IMR-90 (cell line): Measurements from ENCODE around the gene APOC4. TPM values are rescaled to one million over a fixed set of nuclear protein-coding genes. Genes with fewer than 3 reads are reported as not detected.
"Not testable (repeated sequence)": the region's sequence is repeated elsewhere in the genome, so short reads cannot be mapped to it uniquely, and the experiment has no call there.

Source experiments
- ATAC-seq: fragments of 200-7000 bp; cut with Tn5 transposase; 2 replicates; pipeline ENCODE4 v1.9.1; 2020; ENCODE audit warnings: low read depth, mild to moderate bottlenecking, moderate library complexity
- BruUV-seq: library from RNA; stranded (reverse); fragments of 400-500 nt; replicated peaks from 2 replicates; lab custom pipeline; 2021; lab: Mats Ljungman, UMichigan
- CTCF ChIA-PET: fragments of 300-600 bp; formaldehyde crosslinking; extraction: SDS; loops from one replicate; lab custom pipeline; 2021; ENCODE audit warnings: antibody characterized with exemption; lab: Yijun Ruan, JAX
- POLR2A ChIA-PET: fragments of 300-600 bp; sonication (Branson Sonifier 250); formaldehyde crosslinking; loops from one replicate; lab custom pipeline; 2022; ENCODE audit warnings: antibody characterized with exemption; ENCODE audit not compliant: unreplicated experiment; lab: Charles Lee
- DNase-seq: peaks from one replicate; pipeline ENCODE4 v3.0.0; 2013
- H2AFZ ChIP-seq: replicated peaks from 2 replicates; pipeline ENCODE3; 2013; ENCODE audit warnings: low read length, mild to moderate bottlenecking; ENCODE audit not compliant: poor library complexity
- H2AK5ac ChIP-seq: 2 replicates; pipeline ENCODE4 v1.6.1; 2013; ENCODE audit warnings: low read depth, low read length, inconsistent platforms
- H2AK9ac ChIP-seq: replicated peaks from 2 replicates; pipeline ENCODE3; 2013; ENCODE audit warnings: mild to moderate bottlenecking, low read depth, low read length, moderate library complexity; ENCODE audit not compliant: poor library complexity
- H2BK120ac ChIP-seq: 2 replicates; pipeline ENCODE4 v1.6.1; 2013; ENCODE audit warnings: low read depth, low read length, inconsistent platforms
- H2BK15ac ChIP-seq: 3 replicates; pipeline ENCODE4 v1.6.1; 2013; ENCODE audit warnings: low read depth, low read length, inconsistent platforms
- H2BK20ac ChIP-seq: 2 replicates; pipeline ENCODE4 v1.6.1; 2013; ENCODE audit warnings: low read depth, mild to moderate bottlenecking, inconsistent platforms, low read length, moderate library complexity
- H2BK5ac ChIP-seq: 2 replicates; pipeline ENCODE4 v1.6.1; 2013; ENCODE audit warnings: mild to moderate bottlenecking, low read depth, low read length, inconsistent platforms; ENCODE audit not compliant: poor library complexity, severe bottlenecking
- H3K14ac ChIP-seq: replicated peaks from 2 replicates; pipeline ENCODE4 v1.6.1; 2013; ENCODE audit warnings: low read depth, low read length, inconsistent platforms
- H3K18ac ChIP-seq: 2 replicates; pipeline ENCODE4 v1.6.1; 2013; ENCODE audit warnings: low read depth, low read length, control low read depth
- H3K23ac ChIP-seq: 2 replicates; pipeline ENCODE4 v1.6.1; 2013; ENCODE audit warnings: low read depth, low read length, inconsistent platforms
- H3K27ac ChIP-seq: 2 replicates; pipeline ENCODE4 v1.5.1; 2013; ENCODE audit warnings: mild to moderate bottlenecking, control low read depth, low read length; ENCODE audit not compliant: insufficient read depth
- H3K27me3 ChIP-seq: 2 replicates; pipeline ENCODE4 v1.6.1; 2013; ENCODE audit warnings: low read length; ENCODE audit not compliant: control insufficient read depth, insufficient read depth
- H3K36me3 ChIP-seq: 2 replicates; pipeline ENCODE4 v1.6.1; 2013; ENCODE audit warnings: low read length, mixed read lengths; ENCODE audit not compliant: control insufficient read depth, insufficient read depth
- H3K4ac ChIP-seq: 2 replicates; pipeline ENCODE4 v1.6.1; 2013; ENCODE audit warnings: low read depth, low read length, inconsistent platforms
- H3K4me1 ChIP-seq: 2 replicates; pipeline ENCODE4 v1.6.1; 2013; ENCODE audit warnings: low read length, mixed read lengths; ENCODE audit not compliant: control insufficient read depth, insufficient read depth
- H3K4me2 ChIP-seq: 2 replicates; pipeline ENCODE4 v1.6.1; 2013; ENCODE audit warnings: low read depth, mild to moderate bottlenecking, control low read depth, low read length, moderate library complexity
- H3K4me3 ChIP-seq: 2 replicates; pipeline ENCODE4 v1.5.1; 2013; ENCODE audit warnings: low read depth, mild to moderate bottlenecking, control low read depth, low read length, moderate library complexity; ENCODE audit not compliant: insufficient read depth
- H3K56ac ChIP-seq: 2 replicates; pipeline ENCODE4 v1.6.1; 2013; ENCODE audit warnings: low read length, inconsistent platforms; ENCODE audit not compliant: insufficient read depth; ENCODE audit errors: extremely low read depth
- H3K79me1 ChIP-seq, 2 experiments: 2 replicates each; pipeline ENCODE4 v1.6.1; 2013; ENCODE audit warnings: low read length in 2 of 2, inconsistent platforms in 1 of 2, low read depth in 1 of 2
- H3K9ac ChIP-seq: 2 replicates; pipeline ENCODE4 v1.6.1; 2013; ENCODE audit warnings: low read depth, low read length, control low read depth
- H3K9me1 ChIP-seq: 2 replicates; pipeline ENCODE4 v1.6.1; 2013; ENCODE audit warnings: low read length, inconsistent platforms; ENCODE audit not compliant: insufficient read depth
- H3K9me3 ChIP-seq: 2 replicates; pipeline ENCODE4 v1.6.1; 2013; ENCODE audit warnings: low read length; ENCODE audit not compliant: control insufficient read depth, insufficient read depth
- H4K20me1 ChIP-seq: 2 replicates; pipeline ENCODE4 v1.6.1; 2013; ENCODE audit warnings: low read length, inconsistent platforms; ENCODE audit not compliant: insufficient read depth
- H4K5ac ChIP-seq: 2 replicates; pipeline ENCODE4 v1.6.1; 2013; ENCODE audit warnings: mild to moderate bottlenecking, low read depth, low read length, control low read depth
- H4K8ac ChIP-seq, 2 experiments: 2 replicates each; pipeline ENCODE4 v1.6.1; 2013; ENCODE audit warnings: low read depth in 2 of 2, low read length in 2 of 2, control low read depth in 1 of 2, inconsistent platforms in 1 of 2
- H4K91ac ChIP-seq: 2 replicates; pipeline ENCODE4 v1.6.1; 2013; ENCODE audit warnings: low read depth, low read length, inconsistent platforms; ENCODE audit not compliant: insufficient read depth
- WGBS, 2 experiments: methylation state at CpG; one replicate each; pipeline versions ENCODE4 v1.1.5 to v1.1.7; 2013; ENCODE audit warnings: missing lambda C conversion rate in 2 of 2; ENCODE audit not compliant: insufficient read length in 1 of 2; ENCODE audit errors: extremely low coverage in 2 of 2; 5-methylcytosine and 5-hydroxymethylcytosine counted together
- dilution Hi-C: fragments of 300-500 bp; cut with HindIII; formaldehyde crosslinking; loops from one replicate; pipeline ENCODE4 v1.14.3; 2018; ENCODE audit warnings: low sequenced_read_pairs; ENCODE audit not compliant: unreplicated experiment
- in situ Hi-C: fragments of 300-500 bp; cut with MboI; formaldehyde crosslinking; loops from 3 replicates; pipeline ENCODE4 v1.14.3; 2019; ENCODE audit warnings: low sequenced_read_pairs, inconsistent platforms, mixed read lengths
- intact Hi-C: fragments of 100-400 bp; cut with micrococcal nuclease; formaldehyde crosslinking; loops from 2 replicates; pipeline ENCODE4 v1.10.0; 2022
- polyA plus RNA-seq, 3 experiments: library from polyadenylated mRNA; depleted of rRNA; stranded (reverse); fragments of >200 nt; gene quantifications; 2 replicates each; pipeline ENCODE4 v1.2.3, GENCODE V29; 2012; ENCODE audit warnings: low replicate concordance in 1 of 3
- total RNA-seq: library from RNA; depleted of rRNA; stranded (reverse); fragments of >200 nt; gene quantifications from 2 replicates; pipeline ENCODE4 v1.2.3, GENCODE V29; 2012

APOC4 gene
- total and polyA plus RNA-seq, 2 of the 4 experiments (the other 2 are of a cell fraction) = not detected

GRCh38 chr19:44971451-44971850 is 29.4 kb downstream of the APOC4 start:
- H3K14ac ChIP-seq, ATAC-seq, BruUV-seq, H2AFZ ChIP-seq, H3K23ac ChIP-seq, H3K9me1 ChIP-seq, H3K27me3 ChIP-seq, intact Hi-C loops, POLR2A ChIA-PET, H2BK15ac ChIP-seq, H4K91ac ChIP-seq, H3K4me3 ChIP-seq, H3K18ac ChIP-seq, dilution Hi-C loops, H2BK20ac ChIP-seq, DNase-seq, H2AK9ac ChIP-seq, H3K4ac ChIP-seq, H3K4me1 ChIP-seq, H2BK5ac ChIP-seq, H4K5ac ChIP-seq, in situ Hi-C loops, H4K8ac ChIP-seq, H3K4me2 ChIP-seq, H3K9me3 ChIP-seq, H2AK5ac ChIP-seq, H3K9ac ChIP-seq, H3K27ac ChIP-seq, H3K56ac ChIP-seq, H2BK120ac ChIP-seq: not testable (repeated sequence)
- H3K36me3 ChIP-seq = peaks cover 51% of the 10 kb centered on the region
- CTCF ChIA-PET = interaction anchor here (0.6 kb wide), 1 partner anchor 12 kb away, joined by 3 read pairs; no protein-coding TSS in a partner anchor
- H3K79me1 ChIP-seq = peaks cover 6 to 32% of the 10 kb centered on the region in 2 experiments
- WGBS, 2 experiments = no CpG with 5 or more reads among the region's 6 CpGs
- peaks cover 14% of the 10 kb centered on the region for H4K20me1 ChIP-seq
